Measurements from ENCODE around the gene TRIP13.

TRIP13 gene

DNA sequence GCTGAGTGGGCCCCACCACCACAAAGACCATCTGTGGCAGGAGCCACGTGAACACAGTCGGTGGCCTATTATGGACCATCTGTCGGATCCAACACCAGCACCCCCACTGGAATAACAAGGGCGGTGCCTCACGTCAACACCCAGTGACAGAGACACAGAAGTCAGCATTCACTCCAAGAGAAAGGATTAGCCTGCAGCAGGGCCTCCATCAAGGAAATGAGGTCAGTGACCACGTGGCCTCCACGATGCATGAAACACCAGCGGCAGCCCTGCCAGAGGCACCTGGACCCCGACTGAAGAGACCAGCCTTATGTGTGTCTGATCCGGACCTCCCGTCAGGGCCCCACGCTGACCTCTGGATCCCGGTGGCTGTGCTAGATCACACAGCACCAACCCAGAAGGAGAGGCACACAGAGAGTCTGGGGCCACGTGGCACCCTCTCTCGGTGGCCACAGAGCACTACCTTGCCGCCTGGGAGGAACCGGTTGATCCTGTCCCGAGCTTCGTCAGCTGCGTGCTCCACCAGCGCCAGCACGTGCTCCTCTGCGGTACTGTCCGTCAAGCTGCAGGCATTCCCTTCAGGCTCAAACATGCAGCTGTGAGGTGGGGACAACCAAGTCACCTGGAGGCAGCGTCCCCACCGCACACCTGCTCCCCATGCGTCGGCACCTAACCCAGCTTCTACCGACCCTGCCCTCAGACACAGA is 9.1 kb upstream of the TRIP13 start:
- no peak overlapping the region for H3K4me3 ChIP-seq (ENCODE audit: low read depth, low read length)
- TF ChIP-seq, protein P1, sequence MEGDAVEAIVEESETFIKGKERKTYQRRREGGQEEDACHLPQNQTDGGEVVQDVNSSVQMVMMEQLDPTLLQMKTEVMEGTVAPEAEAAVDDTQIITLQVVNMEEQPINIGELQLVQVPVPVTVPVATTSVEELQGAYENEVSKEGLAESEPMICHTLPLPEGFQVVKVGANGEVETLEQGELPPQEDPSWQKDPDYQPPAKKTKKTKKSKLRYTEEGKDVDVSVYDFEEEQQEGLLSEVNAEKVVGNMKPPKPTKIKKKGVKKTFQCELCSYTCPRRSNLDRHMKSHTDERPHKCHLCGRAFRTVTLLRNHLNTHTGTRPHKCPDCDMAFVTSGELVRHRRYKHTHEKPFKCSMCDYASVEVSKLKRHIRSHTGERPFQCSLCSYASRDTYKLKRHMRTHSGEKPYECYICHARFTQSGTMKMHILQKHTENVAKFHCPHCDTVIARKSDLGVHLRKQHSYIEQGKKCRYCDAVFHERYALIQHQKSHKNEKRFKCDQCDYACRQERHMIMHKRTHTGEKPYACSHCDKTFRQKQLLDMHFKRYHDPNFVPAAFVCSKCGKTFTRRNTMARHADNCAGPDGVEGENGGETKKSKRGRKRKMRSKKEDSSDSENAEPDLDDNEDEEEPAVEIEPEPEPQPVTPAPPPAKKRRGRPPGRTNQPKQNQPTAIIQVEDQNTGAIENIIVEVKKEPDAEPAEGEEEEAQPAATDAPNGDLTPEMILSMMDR (IDR thresholded peaks at IDR 0.05; ENCODE audit: low read depth, low read length): no peak

DNA sequence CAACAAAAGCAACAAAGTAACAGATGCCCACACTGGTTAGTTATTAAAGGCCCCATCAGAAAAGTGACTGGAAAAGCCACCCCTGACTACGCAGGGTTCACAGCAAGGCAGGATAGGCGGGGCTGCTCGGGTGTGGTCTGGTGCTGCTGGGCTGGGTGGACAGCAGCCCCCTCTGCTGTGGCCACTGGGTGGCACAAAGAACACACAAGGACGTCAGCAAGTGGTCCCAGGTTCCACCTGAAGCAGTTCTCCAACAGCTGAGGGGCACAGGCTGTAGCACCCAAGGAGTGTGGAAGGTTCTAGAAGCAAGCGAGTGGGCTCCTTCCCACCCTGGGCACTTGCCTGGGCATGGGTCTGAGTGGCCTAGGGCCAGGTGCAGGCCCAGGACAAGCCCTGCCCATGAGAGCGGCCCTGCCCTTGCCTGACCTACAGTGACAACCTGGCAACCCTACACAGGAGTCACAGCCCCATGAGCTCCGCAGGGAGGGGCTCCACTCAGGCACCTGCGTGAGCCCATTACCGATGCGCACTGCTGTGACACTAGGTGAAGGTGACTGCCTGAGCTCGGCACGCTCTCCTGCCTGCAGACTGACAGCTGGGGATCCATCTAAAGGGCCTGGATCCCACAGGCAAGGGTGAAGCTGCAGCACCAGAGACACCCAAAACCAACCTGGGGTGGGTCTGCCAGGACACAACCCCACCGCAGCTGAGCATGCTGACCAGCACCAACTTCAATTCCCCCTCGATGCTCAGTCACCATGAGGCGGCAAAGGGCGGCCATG is 8.1 kb upstream of the TRIP13 start:
- TF ChIP-seq, protein P1 (IDR thresholded peaks at IDR 0.05; ENCODE audit: low read depth, low read length): no peak

DNA sequence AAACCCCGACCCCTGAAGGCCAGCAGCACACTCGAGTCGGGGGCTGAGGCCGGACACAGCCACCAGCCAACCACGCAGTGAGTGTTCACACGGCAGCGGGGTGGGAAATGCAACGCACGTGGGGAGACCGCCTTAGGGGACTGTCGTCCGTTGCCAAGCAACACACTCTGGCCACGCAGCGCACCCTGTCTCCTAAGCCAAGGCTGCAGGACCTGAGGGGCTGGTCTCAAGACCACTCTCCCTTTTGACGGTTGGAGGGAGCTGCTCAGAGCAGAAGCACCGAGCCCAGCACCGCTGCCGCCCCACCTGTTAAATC is 7.6 kb upstream of the TRIP13 start:
- TF ChIP-seq, protein P1 (IDR thresholded peaks at IDR 0.05; ENCODE audit: low read depth, low read length): no peak
- H3K4me3 ChIP-seq (ENCODE audit: low read depth, low read length): no peak overlapping the region

More for the DNA sequence above, 8.1 kb upstream of the TRIP13 start:
- no peak overlapping the region for H3K4me3 ChIP-seq (ENCODE audit: low read depth, low read length)

DNA sequence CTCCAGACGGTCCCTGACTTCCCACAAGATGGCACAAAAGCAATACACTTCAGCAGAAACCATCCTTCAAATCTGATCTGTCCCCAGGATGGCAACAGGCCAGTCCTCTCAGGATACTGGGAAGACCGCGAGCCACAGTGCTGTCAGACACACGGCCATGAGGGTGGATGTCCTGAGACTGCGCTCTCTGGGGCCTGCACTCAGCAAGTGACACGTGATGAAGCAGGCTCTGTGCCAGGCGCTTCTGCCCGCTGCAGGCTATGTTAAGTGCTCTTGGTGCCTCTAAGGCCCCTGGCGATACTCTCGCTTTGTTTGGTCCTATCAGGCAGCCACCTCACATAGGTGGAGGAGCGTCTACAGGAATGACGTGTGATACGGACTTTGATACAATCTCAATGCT is 7.2 kb upstream of the TRIP13 start:
- TF ChIP-seq, protein P1 (IDR thresholded peaks at IDR 0.05; ENCODE audit: low read depth, low read length): no peak
- no peak overlapping the region for H3K4me3 ChIP-seq (ENCODE audit: low read depth, low read length)

DNA sequence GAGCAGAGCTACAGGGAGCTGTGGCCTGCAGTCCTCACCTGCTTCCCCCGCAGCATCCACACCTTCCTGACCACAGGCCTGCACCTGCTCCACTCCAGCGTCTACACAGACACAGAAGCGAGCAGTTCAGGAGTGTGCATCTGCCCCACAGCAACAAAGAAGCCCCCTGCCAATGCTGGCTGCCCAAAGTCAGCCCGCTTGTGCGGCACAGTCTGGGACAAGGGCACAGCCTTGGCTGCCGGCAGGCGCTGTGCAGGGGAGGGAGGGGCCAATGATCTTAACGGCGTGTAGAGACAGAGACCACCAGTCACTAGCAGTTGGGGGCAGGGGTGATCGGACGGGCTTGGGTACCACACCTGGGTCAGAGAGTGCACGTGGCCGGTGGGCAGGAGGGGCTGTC is 6.6 kb upstream of the TRIP13 start:
- H3K4me3 ChIP-seq (ENCODE audit: low read depth, low read length): no peak overlapping the region
- TF ChIP-seq, protein P1 (IDR thresholded peaks at IDR 0.05; ENCODE audit: low read depth, low read length): no peak

DNA sequence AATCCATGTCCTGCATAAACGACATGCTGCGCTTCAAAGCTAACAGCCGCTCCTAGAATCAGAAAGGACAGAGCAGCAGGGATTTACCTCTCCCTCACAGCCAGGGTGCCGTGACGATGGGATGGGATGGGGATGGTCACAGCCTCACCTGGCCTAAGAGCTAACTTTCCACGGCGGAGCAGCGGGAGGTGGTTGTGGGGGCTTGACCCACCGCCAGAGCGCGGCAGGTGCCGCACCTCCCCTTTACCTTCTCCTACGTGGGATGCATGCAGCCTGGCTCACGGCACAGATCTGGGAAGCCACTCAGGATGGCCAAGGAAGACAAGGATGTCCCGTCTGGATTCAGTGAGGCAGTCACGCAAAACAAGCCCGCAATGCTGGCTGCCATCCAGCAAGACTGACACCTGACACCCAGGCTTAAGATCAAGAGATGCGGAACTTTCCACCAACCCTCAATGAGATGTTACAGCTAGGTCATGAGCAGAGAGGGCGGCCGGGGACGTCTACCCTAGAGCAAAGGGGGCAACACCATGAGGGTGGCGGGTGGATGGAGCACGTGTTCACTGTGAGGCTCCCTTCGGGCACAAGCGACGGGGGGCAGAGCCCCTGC is 5.9 kb upstream of the TRIP13 start:
- TF ChIP-seq, protein P1 (IDR thresholded peaks at IDR 0.05; ENCODE audit: low read depth, low read length): no peak
- no peak overlapping the region for H3K4me3 ChIP-seq (ENCODE audit: low read depth, low read length)

Data from WI38 (cell line).